NCI-H1105 (cell line): ENCODE data around the gene RHBDD1.

ENCODE experiments used
- DNase-seq: peaks from one replicate; lab custom pipeline; 2025; lab: John Stamatoyannopoulos, UW

The RHBDD1 gene

DNA sequence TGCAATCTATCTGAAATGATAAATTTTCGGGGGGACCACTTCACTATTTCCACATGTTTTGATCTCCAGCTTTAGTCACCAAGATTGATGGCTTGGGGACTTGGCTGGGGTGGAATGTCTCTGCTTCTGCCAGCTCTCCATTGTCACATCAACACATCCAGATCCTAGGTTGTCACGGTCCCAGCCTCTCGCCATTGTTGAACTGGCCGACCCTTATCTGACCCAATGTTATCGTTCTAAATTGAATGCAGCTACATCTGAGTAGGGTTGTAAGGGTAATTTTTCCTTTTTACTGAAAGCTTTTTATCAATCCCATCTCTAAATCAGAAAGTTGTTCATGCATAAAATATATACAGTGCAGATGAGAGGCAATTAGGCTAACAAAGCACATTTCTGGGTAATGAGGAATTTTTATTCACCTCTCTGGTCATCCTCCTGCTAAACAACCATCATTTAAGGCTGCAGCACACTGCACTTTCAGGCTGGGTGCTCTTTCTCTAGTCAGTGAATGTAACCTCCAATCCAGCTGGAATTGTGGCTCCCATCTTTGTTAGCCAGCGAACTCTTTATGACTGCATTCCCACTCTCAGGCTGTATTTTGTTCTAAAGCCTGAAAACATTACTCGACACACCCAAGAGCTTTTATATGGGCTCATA, 200.0 kb downstream of the RHBDD1 start:
- DNase-seq, result no peak

- DNase-seq, result peak; percentile 55
Observed at GRCh38 chr2:227036527-227036926, 200.7 kb downstream of the RHBDD1 start.

GRCh38 chr2:227038550-227039189, 202.8 kb downstream of the RHBDD1 start:
- no peak for DNase-seq

DNA sequence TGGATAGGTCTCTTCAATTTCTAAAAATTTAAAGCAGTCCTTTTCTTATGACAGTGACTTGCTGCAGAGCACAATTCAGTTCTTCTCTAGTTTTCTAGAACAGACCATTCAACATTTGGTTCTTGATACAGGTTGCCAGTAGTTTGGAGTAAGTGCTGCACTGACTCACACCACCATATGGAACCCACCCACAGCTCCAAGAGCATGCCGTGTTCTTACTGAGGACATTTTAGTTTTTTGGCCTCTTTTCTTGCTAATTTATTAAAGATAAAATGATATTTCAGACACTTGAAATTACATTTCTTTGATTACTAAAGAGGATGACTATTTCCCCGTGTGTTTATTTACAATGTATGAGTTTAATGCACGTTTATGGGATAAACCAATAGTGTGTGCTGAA, 208.1 kb downstream of the RHBDD1 start:
- DNase-seq, result no peak
